ENCODE results near the gene GPX3. TPM values are rescaled to one million over a fixed set of nuclear protein-coding genes. Genes with fewer than 3 reads are reported as not detected.

GPX3 gene, protein sequence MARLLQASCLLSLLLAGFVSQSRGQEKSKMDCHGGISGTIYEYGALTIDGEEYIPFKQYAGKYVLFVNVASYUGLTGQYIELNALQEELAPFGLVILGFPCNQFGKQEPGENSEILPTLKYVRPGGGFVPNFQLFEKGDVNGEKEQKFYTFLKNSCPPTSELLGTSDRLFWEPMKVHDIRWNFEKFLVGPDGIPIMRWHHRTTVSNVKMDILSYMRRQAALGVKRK
- 12.1 to 20.9 TPM (median 17.2 TPM) in 5 replicates for total RNA-seq (2022; extraction: Qiagen RNA extraction; ENCODE audit: low read depth)

DNA sequence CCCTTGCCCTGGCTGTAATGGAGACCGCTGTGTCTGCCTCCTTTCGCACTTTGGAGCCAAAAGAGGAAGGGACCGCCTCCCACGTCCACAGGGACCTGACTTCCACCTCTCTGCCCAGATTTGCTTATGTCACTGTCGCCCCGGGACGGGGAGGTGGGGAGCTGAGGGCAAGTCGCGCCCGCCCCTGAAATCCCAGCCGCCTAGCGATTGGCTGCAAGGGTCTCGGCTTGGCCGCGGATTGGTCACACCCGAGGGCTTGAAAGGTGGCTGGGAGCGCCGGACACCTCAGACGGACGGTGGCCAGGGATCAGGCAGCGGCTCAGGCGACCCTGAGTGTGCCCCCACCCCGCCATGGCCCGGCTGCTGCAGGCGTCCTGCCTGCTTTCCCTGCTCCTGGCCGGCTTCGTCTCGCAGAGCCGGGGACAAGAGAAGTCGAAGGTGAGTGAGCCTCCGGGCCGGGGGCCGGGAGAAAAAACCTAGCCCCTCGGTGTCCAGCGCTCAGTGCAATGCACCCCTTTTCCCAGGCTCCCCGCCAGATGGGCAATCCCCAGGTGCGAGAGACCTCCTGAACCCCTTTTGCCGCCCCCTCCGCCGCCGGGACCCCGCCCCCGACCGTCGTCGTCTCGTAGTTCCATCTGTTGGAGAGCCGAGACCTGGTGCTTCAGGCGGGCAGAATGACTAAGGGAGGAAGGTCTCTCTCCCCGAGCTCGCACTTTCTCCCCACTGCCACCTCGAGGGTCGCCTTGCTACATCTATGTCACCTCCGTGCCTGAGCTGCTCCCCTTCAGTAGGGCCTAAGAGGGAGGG lies at the start of gene GPX3:
Gene GPX3 (plus strand): TSS at position 288 of the 807 bp plus-strand sequence. CDS start 64 bp downstream, at position 352.

Other genes with a start within 250 kb of the GPX3 start
- gene SMIM3, start 241.8 kb upstream of the GPX3 start, total RNA-seq (2022; extraction: Qiagen RNA extraction; ENCODE audit: low read depth): 4.9 to 7.4 TPM (median 6.2 TPM) in 5 replicates
- 0.14 TPM in 1 of 5 replicates, not detected in the others for gene IRGM, start 174.1 kb upstream of the GPX3 start, total RNA-seq (2022; extraction: Qiagen RNA extraction; ENCODE audit: low read depth)
- 2.4 to 3.8 TPM (median 2.5 TPM) in 5 replicates for gene ZNF300, start 115.6 kb upstream of the GPX3 start, total RNA-seq (2022; extraction: Qiagen RNA extraction; ENCODE audit: low read depth)
- gene TNIP1, start 60.4 kb downstream of the GPX3 start, total RNA-seq (2022; extraction: Qiagen RNA extraction; ENCODE audit: low read depth): 119 to 147 TPM (median 133 TPM) in 5 replicates
- gene ANXA6, start 137.2 kb downstream of the GPX3 start, total RNA-seq (2022; extraction: Qiagen RNA extraction; ENCODE audit: low read depth): 39.8 to 46.0 TPM (median 43.1 TPM) in 5 replicates
- 1.0 to 2.2 TPM (median 1.6 TPM) in 5 replicates for gene CCDC69, start 203.5 kb downstream of the GPX3 start, total RNA-seq (2022; extraction: Qiagen RNA extraction; ENCODE audit: low read depth)
- 14.0 to 18.3 TPM (median 17.6 TPM) in 5 replicates for gene GM2A, start 232.6 kb downstream of the GPX3 start, total RNA-seq (2022; extraction: Qiagen RNA extraction; ENCODE audit: low read depth)

All from A549 treated with ZK216348 at 1 μM for 4 hours (cell line).